A549 treated with CpdA at 1 μM for 4 hours (cell line): ENCODE results near the gene GFRA1. TPM values are rescaled to one million over a fixed set of nuclear protein-coding genes. Genes with fewer than 3 reads are reported as not detected.

Experiments used
- total RNA-seq: library from RNA; stranded (reverse); fragments of 200-300 nt; extraction: Qiagen RNA extraction; gene quantifications from 5 replicates; pipeline ENCODE4 v1.2.3, GENCODE V29; 2022; ENCODE audit warnings: low read depth

Gene GFRA1, protein sequence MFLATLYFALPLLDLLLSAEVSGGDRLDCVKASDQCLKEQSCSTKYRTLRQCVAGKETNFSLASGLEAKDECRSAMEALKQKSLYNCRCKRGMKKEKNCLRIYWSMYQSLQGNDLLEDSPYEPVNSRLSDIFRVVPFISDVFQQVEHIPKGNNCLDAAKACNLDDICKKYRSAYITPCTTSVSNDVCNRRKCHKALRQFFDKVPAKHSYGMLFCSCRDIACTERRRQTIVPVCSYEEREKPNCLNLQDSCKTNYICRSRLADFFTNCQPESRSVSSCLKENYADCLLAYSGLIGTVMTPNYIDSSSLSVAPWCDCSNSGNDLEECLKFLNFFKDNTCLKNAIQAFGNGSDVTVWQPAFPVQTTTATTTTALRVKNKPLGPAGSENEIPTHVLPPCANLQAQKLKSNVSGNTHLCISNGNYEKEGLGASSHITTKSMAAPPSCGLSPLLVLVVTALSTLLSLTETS
- 8.6 to 11.3 TPM (median 9.9 TPM) in 5 replicates for total RNA-seq

DNA sequence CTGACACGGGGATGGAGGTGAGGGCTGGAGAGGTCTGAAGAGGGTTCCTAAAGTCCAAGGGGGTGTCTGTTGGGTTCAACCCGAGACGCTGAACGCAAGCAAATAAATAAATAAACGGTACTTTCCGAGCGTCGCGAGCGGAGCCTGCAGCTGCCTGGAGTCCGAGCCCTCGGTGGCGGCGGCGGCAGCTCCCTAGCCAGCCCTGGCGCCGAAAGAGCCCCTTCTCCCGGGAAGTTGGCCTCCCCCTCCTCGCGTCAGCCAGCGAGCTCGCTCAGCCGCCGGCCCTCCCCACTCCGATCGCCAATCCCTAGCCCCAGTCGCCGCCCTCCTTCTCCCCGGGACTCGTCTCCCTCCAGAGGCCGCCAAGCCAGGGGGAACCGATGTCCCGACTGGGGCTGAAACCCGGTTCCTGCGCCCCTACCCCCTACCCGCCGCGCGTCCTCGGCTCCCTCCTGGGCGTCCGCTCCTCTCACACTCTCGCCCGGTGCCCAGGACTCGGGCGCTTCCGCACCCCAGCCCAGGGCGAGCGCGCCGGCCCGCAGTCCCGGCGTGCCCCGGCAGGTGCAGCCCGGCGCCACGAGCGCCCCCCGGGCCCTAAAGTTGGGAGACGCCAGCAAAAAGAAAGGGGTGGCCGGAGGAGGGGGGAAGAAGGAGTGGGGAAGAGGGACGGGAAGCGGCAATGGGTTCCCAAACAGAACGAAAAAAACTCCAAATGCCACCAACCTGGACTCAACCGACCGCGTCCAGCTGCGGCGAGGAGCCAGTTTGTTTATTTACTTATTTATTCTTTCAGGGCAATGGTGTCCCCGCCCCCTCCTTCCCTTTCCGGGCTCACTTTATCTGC lies at the start of gene GFRA1:
TSS of gene GFRA1 (minus strand) at position 767 of the 844 bp plus-strand sequence. CDS start 1,177 bp downstream, outside the sequence.

Other genes starting within 250 kb of the GFRA1 start
- not detected in 5 replicates for gene CCDC172, start 51.2 kb upstream of the GFRA1 start, total RNA-seq
- gene PNLIPRP3, start 154.6 kb upstream of the GFRA1 start, total RNA-seq, result not detected in 5 replicates